A172 (cell line): ENCODE data around the gene CHRNA1. TPM values are rescaled to one million over a fixed set of nuclear protein-coding genes. Genes with fewer than 3 reads are reported as not detected.
A peak's percentile ranks its signal among the peaks of the same experiment; 100 is the strongest.
"Not testable (repeated sequence)": the region's sequence is repeated elsewhere in the genome, so short reads cannot be mapped to it uniquely, and the experiment has no call there.

Source experiments
- DNase-seq: peaks from one replicate; pipeline ENCODE4 v3.0.0-alpha.2; 2015; ENCODE audit warnings: low spot score
- total RNA-seq: library from RNA; depleted of rRNA; stranded (reverse); fragments of >200 nt; shearing (Covaris generic); gene quantifications from 2 replicates; pipeline ENCODE4 v1.2.3, GENCODE V29; 2014; rRNA removed

Gene CHRNA1
- total RNA-seq, 1 experiment from 2014 or later = not detected

- no peak for DNase-seq
Observed at GRCh38 chr2:174717916-174718315, 46.4 kb downstream of the CHRNA1 start.

- DNase-seq = peak; percentile 53
Observed at GRCh38 chr2:174717273-174717672, 47.0 kb downstream of the CHRNA1 start.

GRCh38 chr2:174716785-174717184 lies 47.5 kb downstream of the CHRNA1 start:
- no peak for DNase-seq

GRCh38 chr2:174713686-174714085 lies 50.6 kb downstream of the CHRNA1 start:
- no peak for DNase-seq

GRCh38 chr2:174711206-174711605 lies 53.1 kb downstream of the CHRNA1 start:
- DNase-seq = no peak

GRCh38 chr2:174709416-174710004 lies 54.8 kb downstream of the CHRNA1 start:
- not testable (repeated sequence) for DNase-seq

GRCh38 chr2:174708713-174709112 lies 55.6 kb downstream of the CHRNA1 start:
- DNase-seq = no peak

- no peak for DNase-seq
Observed at GRCh38 chr2:174705321-174705720, 59.0 kb downstream of the CHRNA1 start.

- no peak for DNase-seq
Observed at GRCh38 chr2:174704642-174705041, 59.6 kb downstream of the CHRNA1 start.

- DNase-seq = no peak
Observed at GRCh38 chr2:174704061-174704460, 60.2 kb downstream of the CHRNA1 start.

GRCh38 chr2:174703430-174703829 lies 60.8 kb downstream of the CHRNA1 start:
- DNase-seq = no peak

GRCh38 chr2:174702541-174702940 lies 61.7 kb downstream of the CHRNA1 start:
- DNase-seq = no peak

GRCh38 chr2:174699993-174700766 lies 64.1 kb downstream of the CHRNA1 start:
- DNase-seq = peak; percentile 38

Other genes starting within 250 kb of the CHRNA1 start
- gene WIPF1, start 166.7 kb downstream of the CHRNA1 start, total RNA-seq = 8.1 and 8.6 TPM in 2 replicates
- 41.3 and 42.5 TPM in 2 replicates for gene CHN1, start 240.9 kb upstream of the CHRNA1 start, total RNA-seq